Activated CD8-positive, alpha-beta memory T cell treated with anti-CD3 and anti-CD28 coated beads, Interleukin-2, amount 50 U/mL, for 48 hours (primary cell): ENCODE results near the gene ACKR2.

ENCODE experiments used
- DNase-seq: peaks from one replicate; pipeline ENCODE4 v3.0.0-alpha.2; 2020

Gene ACKR2

DNA sequence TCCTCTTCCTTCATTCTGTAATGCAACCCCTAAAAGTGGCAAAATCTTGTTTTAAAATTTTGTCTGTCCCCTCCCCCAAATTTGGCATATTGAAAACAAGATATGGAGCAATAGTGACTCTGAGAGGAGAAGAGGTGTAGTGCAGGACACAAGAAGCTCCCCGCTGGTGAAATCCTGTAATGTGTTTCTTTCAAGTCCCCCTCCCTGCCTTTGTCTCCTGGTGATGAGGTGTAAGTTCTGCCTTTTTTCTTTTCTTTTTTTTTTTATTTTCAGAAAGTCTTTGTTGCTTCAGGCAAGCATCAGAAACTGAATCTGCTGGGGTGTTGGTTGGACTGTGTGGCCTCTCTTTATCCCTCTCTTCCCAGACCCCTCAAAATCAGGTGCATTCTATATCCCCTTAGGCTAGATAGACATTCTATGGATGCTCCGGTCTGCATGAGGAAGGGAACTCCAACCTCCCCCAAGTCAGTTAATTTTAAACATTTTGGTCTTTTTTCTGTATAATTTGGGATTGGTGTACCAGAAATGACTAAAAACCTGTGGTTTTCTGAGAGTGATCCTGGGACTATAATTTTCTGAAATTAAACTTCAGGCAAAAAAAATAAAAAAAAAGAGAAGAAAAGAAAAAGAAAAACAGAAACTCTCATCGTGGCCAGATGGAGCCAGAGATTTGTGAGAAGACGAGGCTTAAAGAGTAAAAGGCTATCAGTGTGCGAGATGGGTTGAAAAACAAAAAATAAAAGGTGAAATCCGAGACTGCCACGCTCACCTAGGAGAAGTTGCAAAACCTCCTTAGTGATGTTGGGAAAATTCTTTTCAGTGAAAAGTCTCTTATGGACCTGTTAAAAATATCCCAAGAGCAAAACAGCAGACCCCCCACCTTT lies 21.4 kb downstream of the ACKR2 start:
- no peak for DNase-seq

DNA sequence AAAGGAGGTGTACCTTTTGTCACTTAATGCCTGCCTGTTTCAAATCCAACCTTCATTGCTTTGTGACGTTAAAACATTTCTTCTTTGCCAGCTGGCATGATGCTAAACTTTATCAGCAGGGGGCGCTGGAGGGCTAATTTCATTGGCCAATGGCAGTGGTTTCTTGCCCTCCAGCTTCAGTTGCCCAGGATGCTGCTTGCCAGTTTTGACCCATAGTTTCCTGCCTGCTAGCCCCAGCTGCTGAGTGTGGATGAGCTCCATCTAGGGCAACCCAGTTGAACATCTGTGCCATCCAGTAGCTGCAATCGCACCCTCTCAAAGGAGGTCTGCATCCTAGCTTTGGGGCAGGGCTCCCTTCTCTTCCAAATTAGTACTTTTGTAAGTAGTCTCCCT lies 22.1 kb downstream of the ACKR2 start:
- DNase-seq = peak; percentile 90

- no peak for DNase-seq
Measured at GRCh38 chr3:42836150-42837123, 27.2 kb downstream of the ACKR2 start.

- no peak for DNase-seq
Measured at GRCh38 chr3:42838571-42838970, 29.3 kb downstream of the ACKR2 start.

DNA sequence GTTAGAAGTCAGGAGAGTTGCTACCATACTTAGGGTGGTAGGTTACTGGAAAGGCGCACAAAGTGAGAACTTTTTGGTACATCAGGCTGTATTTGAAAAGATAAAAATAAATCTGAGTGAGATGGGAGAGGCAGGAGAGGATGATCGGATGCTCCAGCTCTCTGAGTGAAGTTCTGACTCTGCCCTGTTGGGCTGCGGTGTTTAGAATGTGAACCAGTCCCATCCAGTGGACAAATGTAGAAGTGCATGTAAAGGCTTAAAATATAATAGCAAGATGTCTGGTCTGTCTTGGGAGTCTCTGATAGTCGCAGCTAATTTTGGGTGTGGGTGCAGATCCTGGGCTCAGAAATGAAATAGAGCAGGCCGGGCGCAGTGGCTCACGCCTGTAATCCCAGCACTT lies 30.4 kb downstream of the ACKR2 start:
- DNase-seq = no peak

- no peak for DNase-seq
Measured at GRCh38 chr3:42841332-42841731, 32.1 kb downstream of the ACKR2 start.

- no peak for DNase-seq
Measured at GRCh38 chr3:42843713-42844411, 34.6 kb downstream of the ACKR2 start.

GRCh38 chr3:42844412-42844713 lies 35.1 kb downstream of the ACKR2 start:
- DNase-seq = no peak

DNA sequence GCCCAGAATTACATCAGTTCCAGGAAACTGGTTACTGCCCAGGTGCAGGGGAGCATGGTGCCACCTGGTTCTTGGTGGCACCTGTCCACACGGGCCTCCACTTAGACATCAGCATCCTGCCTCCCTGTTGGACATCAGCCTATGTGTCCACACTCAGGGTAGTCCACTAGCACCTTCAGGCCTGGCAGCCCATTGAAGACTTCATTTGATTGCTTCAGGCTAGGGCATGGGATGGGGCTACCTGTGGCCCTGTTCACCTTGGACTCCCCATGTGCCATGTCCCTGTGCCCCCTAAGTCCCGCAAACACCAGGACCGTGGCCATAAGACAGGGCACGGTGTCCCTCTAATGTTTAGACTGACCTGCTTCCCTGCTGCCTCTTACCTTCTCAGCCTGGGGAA lies 35.6 kb downstream of the ACKR2 start:
- no peak for DNase-seq

DNA sequence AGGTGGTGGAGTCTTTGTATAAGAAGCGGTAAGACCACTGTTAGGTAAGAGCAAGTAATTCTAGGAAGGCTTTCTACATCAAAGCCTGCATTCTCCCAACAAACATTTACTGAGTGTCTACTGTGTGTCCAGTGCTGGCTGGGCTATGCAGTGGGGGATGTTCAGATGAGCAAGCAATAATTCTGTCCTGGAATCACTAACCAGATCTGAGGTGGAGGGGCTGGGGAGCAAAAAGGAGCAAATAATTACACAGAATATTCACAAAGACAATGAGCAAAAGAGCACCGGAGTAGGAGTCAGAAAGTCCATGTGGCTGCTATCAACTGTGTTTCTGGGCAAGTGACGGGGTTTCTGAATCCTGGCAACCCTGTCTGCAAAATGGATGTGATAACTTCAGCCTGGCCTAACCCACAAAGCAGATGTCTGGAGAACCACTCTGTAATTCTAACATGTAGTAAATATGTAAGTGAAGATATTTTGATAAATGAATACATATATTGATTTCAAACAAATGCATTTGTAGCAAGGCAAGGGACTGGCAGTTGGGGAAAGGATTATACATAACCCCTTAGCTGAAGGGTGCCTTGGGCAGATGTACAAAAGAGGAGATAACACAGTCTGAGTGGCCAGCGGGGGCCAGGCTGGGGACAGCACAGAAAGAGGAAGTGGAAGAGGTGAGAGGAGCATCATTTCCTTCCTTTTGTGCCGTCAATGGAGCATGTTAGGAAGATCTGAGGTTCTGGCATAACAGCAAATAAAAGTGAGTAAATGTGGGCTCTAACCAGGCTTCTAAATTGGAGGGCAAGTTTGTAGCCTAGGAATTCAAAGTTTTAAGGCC lies 37.7 kb downstream of the ACKR2 start:
- no peak for DNase-seq

DNA sequence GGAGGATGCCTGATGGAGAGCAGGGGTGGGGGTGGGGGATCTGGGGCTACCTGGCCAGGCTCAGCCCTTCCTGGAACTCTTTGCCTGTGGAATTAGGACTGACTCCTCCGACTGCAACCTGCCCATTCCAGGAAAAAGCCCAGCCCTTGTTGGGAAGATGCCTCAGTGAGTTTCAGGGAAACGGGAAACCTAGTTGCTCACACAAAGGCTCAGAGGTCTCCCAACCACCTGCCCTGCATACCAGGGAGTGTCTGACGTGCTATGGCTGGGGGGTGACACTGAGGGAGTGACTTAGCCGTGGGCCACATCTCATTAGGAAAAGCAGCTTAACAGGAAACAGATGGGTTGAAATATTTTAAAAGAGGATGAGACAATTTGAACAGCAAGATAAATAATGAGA lies 38.5 kb downstream of the ACKR2 start:
- no peak for DNase-seq

- no peak for DNase-seq
Measured at GRCh38 chr3:42849017-42849416, 39.8 kb downstream of the ACKR2 start.

DNA sequence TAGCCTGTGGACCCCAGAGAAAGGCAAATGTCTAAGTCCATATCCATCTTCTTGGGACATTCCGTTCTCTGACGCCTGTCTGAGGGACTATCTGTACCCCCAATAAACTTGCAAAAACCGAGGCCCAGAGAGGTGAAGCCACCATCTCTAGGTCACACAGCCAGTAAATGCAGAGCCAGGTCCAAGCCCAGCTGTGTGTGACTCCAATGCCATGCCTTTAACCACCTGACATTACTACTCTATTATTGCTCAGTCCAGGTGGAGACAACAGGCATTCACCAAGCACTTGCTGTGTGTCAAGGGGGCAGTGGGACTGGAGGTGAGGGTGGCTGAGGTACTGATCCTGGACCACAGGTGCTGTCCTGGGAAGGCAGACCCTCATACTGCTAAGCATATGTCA lies 41.0 kb downstream of the ACKR2 start:
- no peak for DNase-seq

- DNase-seq = peak; percentile 26
Measured at GRCh38 chr3:42851228-42851834, 42.1 kb downstream of the ACKR2 start.

GRCh38 chr3:42852441-42852840 lies 43.2 kb downstream of the ACKR2 start:
- DNase-seq = peak; percentile 41

DNA sequence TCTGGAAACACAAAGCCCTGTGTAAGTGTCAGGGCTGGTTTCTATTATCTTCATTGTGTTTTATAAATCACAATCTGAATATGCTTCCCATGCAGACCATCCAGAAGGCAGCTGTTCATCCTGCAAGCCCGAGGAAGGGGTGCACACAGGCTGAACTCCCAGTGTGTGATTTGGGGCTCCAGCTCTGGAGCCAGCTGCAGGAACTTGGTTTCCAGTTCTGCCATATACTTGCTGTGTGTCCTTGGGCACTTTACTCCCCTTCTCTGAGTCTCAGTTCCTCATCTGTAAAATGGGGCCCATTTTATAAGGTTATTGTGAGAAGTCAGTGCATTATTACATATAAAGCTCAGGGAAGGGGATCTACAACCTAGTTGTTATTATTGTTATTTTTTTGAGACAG lies 43.8 kb downstream of the ACKR2 start:
- peak; percentile 30 for DNase-seq

GRCh38 chr3:42853739-42854302 lies 44.6 kb downstream of the ACKR2 start:
- no peak for DNase-seq

DNA sequence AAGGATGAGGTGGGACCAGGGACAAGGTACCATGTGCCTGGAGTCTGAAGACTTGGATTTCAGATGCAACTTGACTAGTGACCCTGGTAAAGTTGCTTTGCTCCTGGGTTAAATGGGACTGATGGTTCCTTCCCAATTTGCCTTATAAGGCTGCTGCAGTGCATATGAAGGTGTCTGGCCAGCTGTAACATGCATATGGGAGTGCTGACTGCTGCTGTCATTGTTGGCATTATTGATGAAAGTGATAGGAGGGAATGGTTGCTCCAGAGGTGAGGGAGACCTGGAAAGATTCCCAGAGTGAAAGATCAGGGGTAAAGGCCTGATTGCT lies 45.9 kb downstream of the ACKR2 start:
- no peak for DNase-seq

GRCh38 chr3:42855547-42856380 lies 46.5 kb downstream of the ACKR2 start:
- no peak for DNase-seq

DNA sequence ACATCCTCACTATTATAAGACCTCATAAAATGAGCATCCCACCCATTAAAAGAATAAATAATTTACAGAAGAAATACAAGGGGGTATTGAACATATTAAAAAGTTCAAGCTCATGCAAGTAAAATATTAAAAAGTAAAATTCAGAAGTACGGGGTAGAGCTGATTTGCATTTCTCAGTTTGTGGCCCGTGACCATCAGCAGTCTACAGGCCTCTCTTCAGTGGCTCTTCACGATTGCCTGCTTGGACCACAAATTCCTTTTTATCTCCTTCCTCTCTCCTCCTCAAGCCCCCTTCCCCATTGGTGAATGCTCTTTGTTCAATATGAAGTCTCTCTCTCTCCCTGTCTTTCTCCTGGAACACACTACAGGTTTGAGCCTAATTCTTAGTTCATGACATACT lies 47.3 kb downstream of the ACKR2 start:
- no peak for DNase-seq
